ENCODE results near the gene SMCO1. TPM values are rescaled to one million over a fixed set of nuclear protein-coding genes. Genes with fewer than 3 reads are reported as not detected.
A peak's percentile ranks its signal among the peaks of the same experiment; 100 is the strongest.

SMCO1 gene
- polyA plus RNA-seq, 2 of the 4 experiments (the other 2 are of a cell fraction): not detected

DNA sequence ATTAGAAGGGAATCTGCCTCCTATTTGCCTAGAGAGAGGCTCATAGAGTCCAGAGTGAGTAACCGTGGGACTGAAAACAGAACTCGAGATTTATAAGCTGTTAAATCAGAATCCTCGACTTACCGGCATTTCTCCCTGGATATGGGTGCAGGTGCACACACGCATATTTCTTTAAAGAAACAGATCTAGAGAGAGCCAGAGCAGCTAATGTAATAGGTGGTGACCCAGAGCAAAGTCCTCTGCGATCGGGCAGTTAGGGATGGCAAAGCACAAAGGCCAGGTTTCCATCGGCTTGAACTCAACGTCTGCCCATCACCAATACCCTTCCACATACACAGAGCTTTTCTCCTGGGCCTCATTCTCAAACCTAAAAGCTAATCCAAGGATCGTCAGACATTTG lies 25.4 kb downstream of the SMCO1 start (continued):
- TF ChIP-seq EHF (CRISPR knock-in tag; IDR thresholded peaks at IDR 0.05) (no peak), CBX2 (IDR thresholded peaks at IDR 0.05; ENCODE audit: borderline replicate concordance, low read depth) (no peak)

DNA sequence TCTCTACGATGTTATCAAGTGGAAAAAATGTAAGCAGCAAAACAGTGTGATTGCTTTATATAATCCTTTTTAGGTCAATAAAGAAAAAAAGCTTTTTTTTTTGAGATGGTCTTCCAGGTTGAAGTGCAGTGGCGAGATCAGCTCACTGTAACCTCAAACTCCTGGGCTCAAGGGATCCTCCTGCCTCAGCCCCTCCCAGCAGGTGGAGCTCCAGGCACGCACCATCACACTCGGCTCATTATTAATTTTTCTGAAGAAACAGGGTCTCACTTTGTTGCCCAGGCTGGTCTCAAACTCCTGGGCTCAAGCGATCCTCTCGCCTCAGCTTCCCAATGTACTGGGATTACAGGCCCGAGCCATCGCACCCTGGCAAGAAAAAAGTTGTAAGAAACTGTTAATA lies 28.9 kb downstream of the SMCO1 start:
- TF ChIP-seq, protein P1, sequence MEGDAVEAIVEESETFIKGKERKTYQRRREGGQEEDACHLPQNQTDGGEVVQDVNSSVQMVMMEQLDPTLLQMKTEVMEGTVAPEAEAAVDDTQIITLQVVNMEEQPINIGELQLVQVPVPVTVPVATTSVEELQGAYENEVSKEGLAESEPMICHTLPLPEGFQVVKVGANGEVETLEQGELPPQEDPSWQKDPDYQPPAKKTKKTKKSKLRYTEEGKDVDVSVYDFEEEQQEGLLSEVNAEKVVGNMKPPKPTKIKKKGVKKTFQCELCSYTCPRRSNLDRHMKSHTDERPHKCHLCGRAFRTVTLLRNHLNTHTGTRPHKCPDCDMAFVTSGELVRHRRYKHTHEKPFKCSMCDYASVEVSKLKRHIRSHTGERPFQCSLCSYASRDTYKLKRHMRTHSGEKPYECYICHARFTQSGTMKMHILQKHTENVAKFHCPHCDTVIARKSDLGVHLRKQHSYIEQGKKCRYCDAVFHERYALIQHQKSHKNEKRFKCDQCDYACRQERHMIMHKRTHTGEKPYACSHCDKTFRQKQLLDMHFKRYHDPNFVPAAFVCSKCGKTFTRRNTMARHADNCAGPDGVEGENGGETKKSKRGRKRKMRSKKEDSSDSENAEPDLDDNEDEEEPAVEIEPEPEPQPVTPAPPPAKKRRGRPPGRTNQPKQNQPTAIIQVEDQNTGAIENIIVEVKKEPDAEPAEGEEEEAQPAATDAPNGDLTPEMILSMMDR (IDR thresholded peaks at IDR 0.05): peak; percentile 43
- TF ChIP-seq CBX8 (IDR thresholded peaks at IDR 0.05) (no peak), HEYL (CRISPR knock-in tag; IDR thresholded peaks at IDR 0.05) (no peak), ZNF302 (CRISPR knock-in tag; IDR thresholded peaks at IDR 0.05) (no peak), SMC3 (IDR thresholded peaks at IDR 0.05) (peak; percentile 30; the same call in 2 of the 3 replicates), RAD21 (conservative IDR thresholded peaks at IDR 0.05 in 1 of 2, IDR thresholded peaks at IDR 0.05 in 1 of 2) (peak; percentile 49 to 51; a peak in 4 of 5 replicates)
- FAIRE-seq (no peak), DNase-seq (ENCODE audit: low read depth in 1 of 2, low spot score in 1 of 2) (no peak), ATAC-seq (peak; percentile 39 to 72; a peak in 3 of 6 replicates)
- Histone ChIP-seq H3K27ac (no peak overlapping the region), H3K4me1 (no peaks in the 10 kb centered on the region), H3K4me3 (no peak overlapping the region), H3K9me3 (no peaks in the 10 kb centered on the region), H3K4me2 (no peak overlapping the region)
- 81% methylated on average over 8 of the region's 8 CpGs for WGBS (ENCODE audit: missing lambda C conversion rate)
- POLR2A ChIA-PET: no interaction called here
- CTCF ChIA-PET: interaction anchor here (0.7 to 2.1 kb wide), 15 partner anchors 8 to 233 kb away, joined by 3 to 12 read pairs (median 3); no protein-coding TSS in a partner anchor

DNA sequence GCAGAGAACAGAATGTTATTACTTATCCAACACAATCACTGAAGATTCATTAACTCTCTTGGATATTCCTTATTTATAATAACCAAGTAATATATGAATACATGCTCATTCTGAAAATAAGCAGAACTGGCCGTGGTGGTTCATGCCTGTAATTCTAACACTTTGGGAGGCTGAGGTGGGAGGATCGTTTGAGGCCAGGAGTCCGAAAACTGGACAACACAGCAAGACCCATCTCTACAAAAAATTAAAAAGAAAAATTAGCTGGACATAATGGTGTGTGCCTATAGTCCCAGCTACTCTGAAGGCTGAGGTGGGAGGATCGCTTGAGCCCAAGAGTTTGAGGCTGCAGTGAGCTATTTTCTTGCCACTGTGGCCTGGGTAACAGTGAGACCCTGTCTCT lies 37.5 kb downstream of the SMCO1 start:
- TF ChIP-seq, protein P2, sequence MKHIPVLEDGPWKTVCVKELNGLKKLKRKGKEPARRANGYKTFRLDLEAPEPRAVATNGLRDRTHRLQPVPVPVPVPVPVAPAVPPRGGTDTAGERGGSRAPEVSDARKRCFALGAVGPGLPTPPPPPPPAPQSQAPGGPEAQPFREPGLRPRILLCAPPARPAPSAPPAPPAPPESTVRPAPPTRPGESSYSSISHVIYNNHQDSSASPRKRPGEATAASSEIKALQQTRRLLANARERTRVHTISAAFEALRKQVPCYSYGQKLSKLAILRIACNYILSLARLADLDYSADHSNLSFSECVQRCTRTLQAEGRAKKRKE (CRISPR knock-in tag; IDR thresholded peaks at IDR 0.05; ENCODE audit: low read depth): no peak
- no peak for TF ChIP-seq SMC3 (IDR thresholded peaks at IDR 0.05)
- TF ChIP-seq MAFK (IDR thresholded peaks at IDR 0.05; ENCODE audit: partially characterized antibody): no peak
- TF ChIP-seq ZC3H11A (IDR thresholded peaks at IDR 0.05): no peak
- TF ChIP-seq CHD2 (IDR thresholded peaks at IDR 0.05; ENCODE audit: low read length, partially characterized antibody): no peak
- TF ChIP-seq RCOR1 (IDR thresholded peaks at IDR 0.05; ENCODE audit: low read depth, low read length): no peak
- Histone ChIP-seq H3K4me1 (no peaks in the 10 kb centered on the region), H3K9me3 (no peaks in the 10 kb centered on the region), H3K27ac (no peak overlapping the region), H3K4me2 (no peak overlapping the region), H3K4me3 (no peak overlapping the region)
- ChIA-PET CTCF (interaction anchor here (1.6 kb wide), 1 partner anchor 9 kb away, joined by 4 read pairs; no protein-coding TSS in a partner anchor), POLR2A (no interaction called here)
- ATAC-seq (no peak), DNase-seq (ENCODE audit: low read depth in 1 of 2, low spot score in 1 of 2) (no peak), FAIRE-seq (no peak)
- WGBS (ENCODE audit: missing lambda C conversion rate): 95% methylated on average over 4 of the region's 4 CpGs

DNA sequence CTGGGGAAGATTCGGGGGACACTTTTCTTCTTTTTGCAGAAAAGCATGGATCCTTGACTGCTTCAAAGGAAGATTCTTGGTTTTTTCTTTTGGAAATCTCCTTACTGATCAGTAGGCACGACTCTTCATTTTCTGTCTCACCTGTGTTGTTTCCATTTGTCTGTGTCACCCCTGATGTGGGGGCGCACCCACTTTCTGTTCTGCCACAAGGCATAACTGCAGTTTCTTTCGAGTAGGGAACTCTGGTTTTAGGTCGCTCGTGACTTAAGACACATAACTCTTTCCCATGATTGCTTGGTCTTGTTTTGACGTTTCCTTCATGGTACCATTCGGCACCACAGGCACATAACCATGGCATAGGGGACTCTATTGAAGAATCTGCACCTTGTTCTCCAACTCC lies 42.9 kb downstream of the SMCO1 start:
- Histone ChIP-seq H3K27ac (no peak overlapping the region), H3K4me1 (no peaks in the 10 kb centered on the region), H3K4me2 (no peak overlapping the region), H3K4me3 (no peak overlapping the region), H3K9me3 (no peaks in the 10 kb centered on the region)
- FAIRE-seq (no peak), ATAC-seq (no peak), DNase-seq (ENCODE audit: low read depth in 1 of 2, low spot score in 1 of 2) (no peak)
- ChIA-PET POLR2A (no interaction called here), CTCF (interaction anchor here (1.7 kb wide), 1 partner anchor 15 kb away, joined by 4 read pairs; no protein-coding TSS in a partner anchor)
- TF ChIP-seq NR3C1 (IDR thresholded peaks at IDR 0.05): no peak
- TF ChIP-seq NPAS2 (CRISPR knock-in tag; IDR thresholded peaks at IDR 0.05; ENCODE audit: borderline replicate concordance): no peak
- TF ChIP-seq, protein P3, sequence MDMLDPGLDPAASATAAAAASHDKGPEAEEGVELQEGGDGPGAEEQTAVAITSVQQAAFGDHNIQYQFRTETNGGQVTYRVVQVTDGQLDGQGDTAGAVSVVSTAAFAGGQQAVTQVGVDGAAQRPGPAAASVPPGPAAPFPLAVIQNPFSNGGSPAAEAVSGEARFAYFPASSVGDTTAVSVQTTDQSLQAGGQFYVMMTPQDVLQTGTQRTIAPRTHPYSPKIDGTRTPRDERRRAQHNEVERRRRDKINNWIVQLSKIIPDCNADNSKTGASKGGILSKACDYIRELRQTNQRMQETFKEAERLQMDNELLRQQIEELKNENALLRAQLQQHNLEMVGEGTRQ (IDR thresholded peaks at IDR 0.05): no peak
- no peak for TF ChIP-seq CEBPB (IDR thresholded peaks at IDR 0.05)
- TF ChIP-seq, protein P4, sequence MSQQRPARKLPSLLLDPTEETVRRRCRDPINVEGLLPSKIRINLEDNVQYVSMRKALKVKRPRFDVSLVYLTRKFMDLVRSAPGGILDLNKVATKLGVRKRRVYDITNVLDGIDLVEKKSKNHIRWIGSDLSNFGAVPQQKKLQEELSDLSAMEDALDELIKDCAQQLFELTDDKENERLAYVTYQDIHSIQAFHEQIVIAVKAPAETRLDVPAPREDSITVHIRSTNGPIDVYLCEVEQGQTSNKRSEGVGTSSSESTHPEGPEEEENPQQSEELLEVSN (IDR thresholded peaks at IDR 0.05; ENCODE audit: borderline replicate concordance, low read depth): no peak
- TF ChIP-seq EP300 (IDR thresholded peaks at IDR 0.05): no peak
- TF ChIP-seq CHD2 (IDR thresholded peaks at IDR 0.05; ENCODE audit: low read length, partially characterized antibody): no peak
- TF ChIP-seq EHF (CRISPR knock-in tag; IDR thresholded peaks at IDR 0.05): no peak
- TF ChIP-seq SREBF2 (IDR thresholded peaks at IDR 0.05): no peak
- no peak for TF ChIP-seq HDAC2 (IDR thresholded peaks at IDR 0.05)
- no peak for TF ChIP-seq ZFP36 (IDR thresholded peaks at IDR 0.05; ENCODE audit: borderline replicate concordance, partially characterized antibody)
- TF ChIP-seq FOXS1 (CRISPR knock-in tag; IDR thresholded peaks at IDR 0.05): no peak
- TF ChIP-seq MAFK (IDR thresholded peaks at IDR 0.05; ENCODE audit: partially characterized antibody): no peak
- TF ChIP-seq, protein P5, sequence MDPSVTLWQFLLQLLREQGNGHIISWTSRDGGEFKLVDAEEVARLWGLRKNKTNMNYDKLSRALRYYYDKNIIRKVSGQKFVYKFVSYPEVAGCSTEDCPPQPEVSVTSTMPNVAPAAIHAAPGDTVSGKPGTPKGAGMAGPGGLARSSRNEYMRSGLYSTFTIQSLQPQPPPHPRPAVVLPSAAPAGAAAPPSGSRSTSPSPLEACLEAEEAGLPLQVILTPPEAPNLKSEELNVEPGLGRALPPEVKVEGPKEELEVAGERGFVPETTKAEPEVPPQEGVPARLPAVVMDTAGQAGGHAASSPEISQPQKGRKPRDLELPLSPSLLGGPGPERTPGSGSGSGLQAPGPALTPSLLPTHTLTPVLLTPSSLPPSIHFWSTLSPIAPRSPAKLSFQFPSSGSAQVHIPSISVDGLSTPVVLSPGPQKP (IDR thresholded peaks at IDR 0.05; ENCODE audit: low read depth, low read length): no peak
- TF ChIP-seq JUNB (IDR thresholded peaks at IDR 0.05): no peak
- TF ChIP-seq GATA3 (IDR thresholded peaks at IDR 0.05; ENCODE audit: borderline replicate concordance): no peak
- no peak for TF ChIP-seq TFCP2L1 (CRISPR knock-in tag; IDR thresholded peaks at IDR 0.05)
- 82% methylated on average over 8 of the region's 8 CpGs for WGBS (ENCODE audit: missing lambda C conversion rate)
